ENCODE measurements around the gene TSNAX.

The TSNAX gene

DNA sequence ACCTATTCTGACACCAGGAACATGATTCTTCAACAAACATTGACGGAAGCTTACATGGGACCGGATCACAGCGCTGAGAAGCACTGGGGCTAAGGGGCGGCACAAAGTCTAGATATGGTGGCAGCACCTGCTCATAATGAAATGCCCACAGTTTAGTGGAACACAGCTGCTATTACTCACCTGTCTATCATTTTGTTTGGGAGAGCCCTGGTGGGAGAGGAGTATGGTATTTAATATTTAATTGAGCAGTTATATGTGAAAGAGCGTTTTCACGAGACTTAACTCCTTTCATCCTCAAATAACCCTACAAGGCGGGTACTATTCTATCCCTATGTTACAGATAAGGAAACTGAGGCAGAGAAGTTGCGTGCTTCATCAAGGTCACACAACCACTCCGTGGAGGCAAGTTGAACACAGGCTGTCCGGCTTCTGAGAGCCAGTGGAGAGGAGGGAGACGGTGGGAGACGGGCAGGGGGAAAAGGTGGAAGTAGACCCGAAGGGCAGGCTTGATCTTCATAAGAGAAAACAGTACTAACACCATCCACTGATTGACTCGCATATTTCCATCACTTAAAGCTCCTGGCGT lies 790 bp upstream of the TSNAX start:
- no peak for TF ChIP-seq CTCF (IDR thresholded peaks at IDR 0.05; ENCODE audit: extremely low read depth, insufficient read depth, missing control alignments)
- in situ Hi-C loops (cut with MboI; ENCODE audit: low pct_unique_long_range_greater_than_20kb, low sequenced_read_pairs, unreplicated experiment), result loop anchor here (10.0 kb wide), 1 partner anchor 113 kb away; no protein-coding TSS in a partner anchor
- DNase-seq (ENCODE audit: low spot score), result no peak

DNA sequence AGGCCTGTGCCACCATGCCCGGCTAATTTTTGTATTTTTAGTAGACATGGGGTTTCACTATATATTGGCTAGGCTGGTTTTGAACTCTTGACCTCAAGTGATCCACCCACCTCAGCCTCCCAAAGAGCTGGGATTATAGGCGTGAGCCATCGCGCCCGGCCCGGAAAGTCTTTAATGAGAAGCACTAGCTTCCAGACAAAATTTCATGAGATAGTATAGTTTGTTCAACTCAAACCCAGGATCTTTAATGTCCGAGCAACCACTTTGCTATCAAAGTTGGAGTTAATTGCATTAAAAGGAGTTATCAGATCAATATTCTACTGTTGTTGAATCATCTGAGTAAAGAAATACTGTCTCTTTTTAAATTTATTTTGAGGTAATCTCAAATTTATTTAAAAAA lies 4.8 kb downstream of the TSNAX start:
- TF ChIP-seq CTCF (IDR thresholded peaks at IDR 0.05; ENCODE audit: extremely low read depth, insufficient read depth, missing control alignments), result no peak
- DNase-seq (ENCODE audit: low spot score), result no peak
- in situ Hi-C loops (cut with MboI; ENCODE audit: low pct_unique_long_range_greater_than_20kb, low sequenced_read_pairs, unreplicated experiment), result no loop called here

DNA sequence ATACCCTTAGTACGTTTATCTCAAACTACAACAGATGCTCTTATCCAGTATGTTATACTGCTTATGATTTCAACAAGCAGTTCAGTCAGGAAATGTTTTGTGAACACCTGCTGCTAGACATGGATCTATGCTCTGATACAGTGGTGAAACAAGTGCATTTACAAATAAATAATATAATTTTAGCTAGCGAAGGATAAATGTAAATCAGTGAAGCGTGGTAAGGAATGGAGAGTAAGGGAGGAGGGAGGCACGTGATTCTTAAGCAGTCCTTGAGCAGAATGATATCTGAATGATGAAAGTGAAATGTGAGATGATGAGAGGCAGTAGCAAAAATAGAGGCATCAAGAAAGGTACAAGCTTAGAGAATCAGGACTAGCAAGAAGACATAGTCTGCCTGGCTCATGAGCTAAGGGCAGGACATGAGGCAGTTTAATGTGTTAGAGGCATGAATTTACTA lies 6.3 kb downstream of the TSNAX start:
- in situ Hi-C loops (cut with MboI; ENCODE audit: low pct_unique_long_range_greater_than_20kb, low sequenced_read_pairs, unreplicated experiment), result no loop called here
- no peak for DNase-seq (ENCODE audit: low spot score)
- no peak for TF ChIP-seq CTCF (IDR thresholded peaks at IDR 0.05; ENCODE audit: extremely low read depth, insufficient read depth, missing control alignments)

GRCh38 chr1:231536099-231536498 lies 7.6 kb downstream of the TSNAX start:
- no peak for TF ChIP-seq CTCF (IDR thresholded peaks at IDR 0.05; ENCODE audit: extremely low read depth, insufficient read depth, missing control alignments)
- DNase-seq (ENCODE audit: low spot score), result no peak
- in situ Hi-C loops (cut with MboI; ENCODE audit: low pct_unique_long_range_greater_than_20kb, low sequenced_read_pairs, unreplicated experiment), result no loop called here

GRCh38 chr1:231540847-231541246 lies 12.4 kb downstream of the TSNAX start:
- in situ Hi-C loops (cut with MboI; ENCODE audit: low pct_unique_long_range_greater_than_20kb, low sequenced_read_pairs, unreplicated experiment), result no loop called here
- DNase-seq (ENCODE audit: low spot score), result no peak
- no peak for TF ChIP-seq CTCF (IDR thresholded peaks at IDR 0.05; ENCODE audit: extremely low read depth, insufficient read depth, missing control alignments)

DNA sequence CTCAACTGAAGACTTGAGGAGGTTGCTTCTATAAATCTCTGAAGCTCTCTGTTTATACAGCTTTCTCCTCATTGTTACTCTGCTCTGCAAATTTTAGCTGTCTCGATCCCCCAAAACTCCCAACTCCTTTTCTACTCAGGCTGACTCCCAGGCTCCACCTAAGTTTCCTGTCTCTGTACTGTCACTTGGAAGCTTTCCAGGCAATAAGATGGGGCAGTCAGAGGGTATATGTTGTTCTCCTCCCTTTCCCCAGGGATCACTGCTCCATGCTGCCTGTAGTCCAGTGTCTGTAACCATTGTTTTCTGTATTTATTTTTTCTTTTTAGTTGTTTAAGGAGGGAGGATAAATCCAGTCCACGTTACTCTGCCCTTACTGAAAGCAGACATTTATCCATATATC lies 13.4 kb downstream of the TSNAX start:
- DNase-seq (ENCODE audit: low spot score), result no peak
- in situ Hi-C loops (cut with MboI; ENCODE audit: low pct_unique_long_range_greater_than_20kb, low sequenced_read_pairs, unreplicated experiment), result no loop called here
- no peak for TF ChIP-seq CTCF (IDR thresholded peaks at IDR 0.05; ENCODE audit: extremely low read depth, insufficient read depth, missing control alignments)
